PC-3 (cell line): ENCODE data around the gene SOX10. TPM values are rescaled to one million over a fixed set of nuclear protein-coding genes. Genes with fewer than 3 reads are reported as not detected.

ENCODE experiments used
- ATAC-seq: fragments of 200-7000 bp; cut with Tn5 transposase; 2 replicates; pipeline ENCODE4 v1.9.1; 2020; ENCODE audit warnings: mild to moderate bottlenecking, moderate library complexity
- BruUV-seq: library from RNA; stranded (reverse); fragments of 400-500 nt; replicated peaks from 2 replicates; lab custom pipeline; 2021; lab: Mats Ljungman, UMichigan
- CTCF ChIA-PET: fragments of 300-600 bp; sonication (Branson Sonifier 250); formaldehyde crosslinking; loops from one replicate; lab custom pipeline; 2022; ENCODE audit warnings: antibody characterized with exemption; lab: Charles Lee
- POLR2A ChIA-PET: fragments of 300-600 bp; sonication (Branson Sonifier 250); formaldehyde crosslinking; loops from one replicate; lab custom pipeline; 2022; ENCODE audit warnings: antibody characterized with exemption; ENCODE audit not compliant: unreplicated experiment; lab: Charles Lee
- DNase-seq: peaks from one replicate; pipeline ENCODE4 v3.0.0-alpha.2; 2015
- H2AFZ ChIP-seq: fragments of 300-600 bp; sonication (generic); 2 replicates; pipeline ENCODE4 v1.6.0; 2016; ENCODE audit warnings: antibody characterized with exemption, low read length
- H3F3A ChIP-seq: fragments of 300-600 bp; sonication (generic); one replicate; pipeline ENCODE4 v1.6.0; 2017; ENCODE audit warnings: antibody characterized with exemption, low read length, control low read depth, mild to moderate bottlenecking; ENCODE audit not compliant: unreplicated experiment
- H3K27ac ChIP-seq: fragments of 300-600 bp; sonication (generic); 2 replicates; pipeline ENCODE4 v1.5.1; 2016; ENCODE audit warnings: mild to moderate bottlenecking, low read length
- H3K27me3 ChIP-seq: fragments of 300-600 bp; sonication (generic); 2 replicates; pipeline ENCODE4 v1.6.1; 2016; ENCODE audit warnings: low read length, mixed read lengths
- H3K36me3 ChIP-seq: fragments of 300-600 bp; sonication (generic); 2 replicates; pipeline ENCODE4 v1.6.1; 2016; ENCODE audit warnings: low read depth, mixed run types, low read length, mixed read lengths
- H3K4me1 ChIP-seq: fragments of 300-600 bp; sonication (generic); 2 replicates; pipeline ENCODE4 v1.5.1; 2016; ENCODE audit warnings: low read length; ENCODE audit not compliant: insufficient read depth
- H3K4me2 ChIP-seq: fragments of 300-600 bp; sonication (generic); 2 replicates; pipeline ENCODE4 v1.6.0; 2016; ENCODE audit warnings: low read length
- H3K4me3 ChIP-seq: fragments of 300-600 bp; sonication (generic); 2 replicates; pipeline ENCODE4 v1.5.1; 2016; ENCODE audit warnings: mild to moderate bottlenecking, low read length, mixed read lengths
- H3K79me2 ChIP-seq: fragments of 300-600 bp; sonication (generic); 2 replicates; pipeline ENCODE4 v1.6.1; 2017; ENCODE audit warnings: low read length, mixed read lengths
- H3K9ac ChIP-seq: fragments of 300-600 bp; sonication (generic); 2 replicates; pipeline ENCODE4 v1.6.0; 2016; ENCODE audit warnings: mild to moderate bottlenecking, low read length
- H3K9me2 ChIP-seq: fragments of 300-600 bp; sonication (generic); replicated peaks from 2 replicates; pipeline ENCODE4 v1.6.1; 2016; ENCODE audit warnings: mixed run types, low read length, mixed read lengths
- H3K9me3 ChIP-seq: fragments of 300-600 bp; sonication (generic); 2 replicates; pipeline ENCODE4 v1.6.1; 2016; ENCODE audit warnings: low read length, mixed read lengths
- H4K20me1 ChIP-seq: fragments of 300-600 bp; sonication (generic); 2 replicates; pipeline ENCODE4 v1.6.1; 2016; ENCODE audit warnings: low read length, mixed read lengths
- EZH2 ChIP-seq: fragments of 300-600 bp; sonication (generic); IDR thresholded peaks from one replicate; pipeline ENCODE4 v1.6.1; 2017; ENCODE audit warnings: antibody characterized with exemption, mild to moderate bottlenecking, low read length; ENCODE audit not compliant: unreplicated experiment
- EZH2phosphoT487 ChIP-seq: fragments of 300-600 bp; sonication (generic); IDR thresholded peaks from 2 replicates; pipeline ENCODE4 v1.6.1; 2018; ENCODE audit warnings: mild to moderate bottlenecking, antibody characterized with exemption, low read length, borderline replicate concordance
- intact Hi-C: fragments of 100-400 bp; cut with micrococcal nuclease; formaldehyde crosslinking; loops from 2 replicates; pipeline ENCODE4 v1.9.0; 2023
- total RNA-seq: library from RNA; depleted of rRNA; stranded (reverse); fragments of >200 nt; gene quantifications from 2 replicates; pipeline ENCODE4 v1.2.3, GENCODE V29; 2014
- TF ChIP-seq, protein P1 (sequence below): fragments of 300-600 bp; sonication (generic); conservative IDR thresholded peaks from 2 replicates; pipeline ENCODE4 v1.5.1; 2017; ENCODE audit warnings: antibody characterized with exemption, low read depth, mild to moderate bottlenecking, low read length

The SOX10 gene
- total RNA-seq, 1 experiment from 2014 or later: 1.1 TPM

DNA sequence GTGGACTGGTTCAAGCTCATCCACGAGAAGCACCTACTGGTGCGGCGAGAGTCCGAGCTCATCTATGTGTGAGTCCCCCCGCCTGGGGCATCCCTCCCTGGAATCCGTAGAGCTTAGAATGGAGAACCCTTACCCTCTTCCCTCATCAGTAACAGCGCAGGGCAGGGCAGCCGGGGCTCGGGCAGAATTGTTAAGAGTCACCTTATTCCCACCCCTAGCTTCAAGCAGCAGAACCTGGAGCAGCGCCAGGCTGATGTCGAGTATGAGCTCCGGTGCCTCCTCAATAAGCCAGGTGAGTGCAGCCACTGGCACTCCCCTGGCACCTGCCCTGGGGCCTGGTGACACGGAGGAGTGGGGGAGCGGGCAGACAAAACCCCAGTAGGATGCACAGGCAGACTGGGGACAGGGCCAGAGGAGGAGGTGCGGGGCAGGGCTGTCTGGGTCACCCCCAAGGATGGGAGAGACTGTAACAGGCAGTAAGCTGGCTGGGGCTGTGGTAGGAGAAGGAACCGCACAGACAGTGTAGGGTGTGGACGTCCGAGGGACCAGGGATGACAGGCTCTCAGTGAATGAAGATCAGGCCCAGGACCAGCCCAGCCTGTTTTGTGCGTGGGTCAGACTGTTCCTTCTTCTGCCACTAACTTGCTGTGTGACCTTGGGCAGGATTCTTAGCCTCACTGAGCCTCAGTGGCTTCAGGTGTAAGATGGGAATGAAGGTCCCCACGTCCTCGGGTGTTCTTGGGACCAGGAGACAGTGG, 51.4 kb downstream of the SOX10 start:
- BruUV-seq: no TSS peak
- ChIA-PET POLR2A (no interaction called here), CTCF (no interaction called here)
- Histone ChIP-seq H4K20me1 (no peaks in the 10 kb centered on the region), H3K27me3 (no peaks in the 10 kb centered on the region), H3K79me2 (no peaks in the 10 kb centered on the region), H3K4me1 (peaks cover 10% of the 10 kb centered on the region), H3K4me2 (no peak overlapping the region), H3F3A (no peaks in the 10 kb centered on the region), H2AFZ (no peak overlapping the region), H3K36me3 (no peaks in the 10 kb centered on the region; the same call in 1 of the 2 replicates), H3K9ac (no peak overlapping the region), H3K9me2 (no peaks in the 10 kb centered on the region), H3K9me3 (no peaks in the 10 kb centered on the region), H3K27ac (peak overlapping the region; percentile 37), H3K4me3 (no peak overlapping the region)
- no peak for TF ChIP-seq EZH2phosphoT487
- TF ChIP-seq, protein P1, sequence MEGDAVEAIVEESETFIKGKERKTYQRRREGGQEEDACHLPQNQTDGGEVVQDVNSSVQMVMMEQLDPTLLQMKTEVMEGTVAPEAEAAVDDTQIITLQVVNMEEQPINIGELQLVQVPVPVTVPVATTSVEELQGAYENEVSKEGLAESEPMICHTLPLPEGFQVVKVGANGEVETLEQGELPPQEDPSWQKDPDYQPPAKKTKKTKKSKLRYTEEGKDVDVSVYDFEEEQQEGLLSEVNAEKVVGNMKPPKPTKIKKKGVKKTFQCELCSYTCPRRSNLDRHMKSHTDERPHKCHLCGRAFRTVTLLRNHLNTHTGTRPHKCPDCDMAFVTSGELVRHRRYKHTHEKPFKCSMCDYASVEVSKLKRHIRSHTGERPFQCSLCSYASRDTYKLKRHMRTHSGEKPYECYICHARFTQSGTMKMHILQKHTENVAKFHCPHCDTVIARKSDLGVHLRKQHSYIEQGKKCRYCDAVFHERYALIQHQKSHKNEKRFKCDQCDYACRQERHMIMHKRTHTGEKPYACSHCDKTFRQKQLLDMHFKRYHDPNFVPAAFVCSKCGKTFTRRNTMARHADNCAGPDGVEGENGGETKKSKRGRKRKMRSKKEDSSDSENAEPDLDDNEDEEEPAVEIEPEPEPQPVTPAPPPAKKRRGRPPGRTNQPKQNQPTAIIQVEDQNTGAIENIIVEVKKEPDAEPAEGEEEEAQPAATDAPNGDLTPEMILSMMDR: no peak
- no peak for TF ChIP-seq EZH2
- ATAC-seq: no peak
- DNase-seq: no peak
- intact Hi-C loops: loop anchor here (5.0 kb wide), 1 partner anchor 46 kb away; no protein-coding TSS in a partner anchor

DNA sequence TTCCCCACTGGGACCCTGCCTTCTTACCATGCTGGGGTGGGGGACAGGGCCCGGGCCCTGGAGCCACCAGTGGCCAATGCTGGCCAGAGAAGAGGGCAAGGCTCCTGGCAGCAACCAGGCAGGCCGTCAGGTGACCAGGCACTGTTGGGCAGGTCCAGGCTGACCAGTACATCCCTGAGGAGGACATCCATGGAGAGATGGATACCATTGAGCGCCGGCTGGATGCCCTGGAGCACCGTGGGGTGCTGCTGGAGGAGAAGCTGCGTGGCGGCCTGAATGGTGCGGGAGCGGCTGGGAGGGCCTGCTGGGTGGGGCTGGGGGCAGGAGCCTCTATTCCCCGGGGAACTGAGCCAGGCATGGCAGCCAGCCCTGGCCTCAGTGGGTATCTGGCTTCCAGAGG, 52.0 kb downstream of the SOX10 start:
- DNase-seq: no peak
- Histone ChIP-seq H3K4me1 (peaks cover 10% of the 10 kb centered on the region), H3K4me2 (no peak overlapping the region), H3K4me3 (no peak overlapping the region), H2AFZ (no peak overlapping the region), H3K79me2 (no peaks in the 10 kb centered on the region), H4K20me1 (no peaks in the 10 kb centered on the region), H3K36me3 (no peaks in the 10 kb centered on the region; the same call in 1 of the 2 replicates), H3K9ac (no peak overlapping the region), H3K9me2 (no peaks in the 10 kb centered on the region), H3K27me3 (no peaks in the 10 kb centered on the region), H3K27ac (no peak overlapping the region), H3K9me3 (no peaks in the 10 kb centered on the region), H3F3A (no peaks in the 10 kb centered on the region)
- no peak for TF ChIP-seq EZH2phosphoT487
- BruUV-seq: no TSS peak
- intact Hi-C loops: loop anchor here (5.0 kb wide), 1 partner anchor 45 kb away; no protein-coding TSS in a partner anchor
- no peak for ATAC-seq
- ChIA-PET POLR2A (no interaction called here), CTCF (no interaction called here)

DNA sequence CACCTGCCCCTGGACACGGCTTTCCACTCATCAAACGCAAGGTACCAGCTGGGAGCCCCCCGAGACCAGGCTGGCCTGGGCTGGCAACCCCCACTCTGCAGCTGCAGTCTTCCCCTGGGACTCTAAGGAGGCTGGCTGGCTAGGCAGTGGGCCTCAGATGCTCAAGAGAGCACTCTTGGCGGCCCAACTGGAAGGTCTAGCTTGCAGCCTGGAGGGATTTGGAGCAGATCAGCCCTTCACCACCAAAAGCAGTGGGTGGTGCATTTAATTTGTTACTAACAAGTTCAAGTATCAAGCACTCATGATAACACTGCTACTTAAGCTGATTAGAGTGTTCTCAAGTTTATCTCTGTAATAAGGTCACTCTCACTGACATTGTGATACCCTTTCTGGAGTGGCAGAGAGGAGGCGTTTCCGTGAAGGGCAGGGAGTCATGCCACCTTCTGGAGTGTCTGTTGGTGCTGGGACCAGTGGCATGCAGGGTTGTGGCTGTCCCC, 52.4 kb downstream of the SOX10 start:
- BruUV-seq: no TSS peak
- Histone ChIP-seq H3F3A (no peaks in the 10 kb centered on the region), H3K36me3 (no peaks in the 10 kb centered on the region; the same call in 1 of the 2 replicates), H4K20me1 (no peaks in the 10 kb centered on the region), H3K79me2 (no peaks in the 10 kb centered on the region), H3K27me3 (no peaks in the 10 kb centered on the region), H3K9me2 (no peaks in the 10 kb centered on the region), H2AFZ (no peak overlapping the region), H3K9me3 (no peaks in the 10 kb centered on the region), H3K4me3 (no peak overlapping the region), H3K27ac (no peak overlapping the region), H3K9ac (no peak overlapping the region), H3K4me2 (no peak overlapping the region), H3K4me1 (peaks cover 10% of the 10 kb centered on the region)
- no peak for DNase-seq
- POLR2A ChIA-PET: no interaction called here
- TF ChIP-seq EZH2phosphoT487 (no peak), EZH2 (no peak)
- TF ChIP-seq, protein P1: no peak
- ATAC-seq: no peak
- CTCF ChIA-PET: interaction anchor here (1.0 kb wide), 1 partner anchor 22 kb away, joined by 4 read pairs; the partner anchor contains the start of genes C22orf23 and POLR2F
- intact Hi-C loops: loop anchor here (5.0 kb wide), 1 partner anchor 45 kb away; no protein-coding TSS in a partner anchor
